SH-SY5Y (cell line): ENCODE results near the gene FERMT2.

Experiments used
- GATA2 ChIP-seq: IDR thresholded peaks from 2 replicates; pipeline ENCODE4 v1.6.1; 2011; ENCODE audit warnings: mild to moderate bottlenecking, low read depth, low read length
- GATA3 ChIP-seq: IDR thresholded peaks from 2 replicates; pipeline ENCODE4 v1.6.1; 2011; ENCODE audit warnings: low read depth, mild to moderate bottlenecking, low read length, moderate library complexity

DNA sequence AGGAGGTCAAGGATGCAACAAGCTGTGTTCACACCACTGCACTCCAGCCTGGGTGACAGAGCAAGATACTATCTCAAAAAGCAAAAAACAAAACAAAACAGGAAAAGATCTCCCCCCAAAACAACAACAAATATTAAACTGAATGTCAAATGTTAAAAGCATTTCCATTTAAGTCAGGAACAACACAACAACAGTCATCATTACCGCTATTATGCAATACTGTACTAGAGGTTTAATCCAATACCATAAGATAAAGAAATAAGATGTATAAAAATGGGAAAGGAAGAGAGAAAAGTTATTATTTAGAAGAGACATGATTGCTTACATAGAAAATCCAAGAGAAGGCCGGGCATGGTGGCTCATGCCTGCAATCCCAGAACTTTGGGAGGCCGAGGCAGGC, 36.6 kb downstream of the FERMT2 start:
- TF ChIP-seq GATA2 (no peak), GATA3 (no peak)
